Left cardiac atrium (tissue), 4 donors: ENCODE measurements around the gene INPP4B. TPM values are rescaled to one million over a fixed set of nuclear protein-coding genes. Genes with fewer than 3 reads are reported as not detected.

Experiments used
- ATAC-seq, 2 donors: fragments of 200-7000 bp; cut with Tn5 transposase; one replicate each; pipeline ENCODE4 v1.9.1; 2020; ENCODE audit warnings: mild to moderate bottlenecking in 2 of 2, moderate library complexity in 2 of 2
- DNase-seq: peaks from one replicate; pipeline ENCODE4 v3.0.0-alpha.2; 2020
- intact Hi-C, 2 donors: fragments of 100-400 bp; cut with DNase I; formaldehyde crosslinking; loops; one replicate each; pipeline versions ENCODE4 v1.14.1 to v1.15.1; 2022 to 2023
- total RNA-seq, 2 donors: library from RNA; stranded (reverse); fragmentation: NEBNext Ultra II Directional; extraction: Animal tissue kit (Norgen Biotek cat#: 25700); gene quantifications; one replicate each; pipeline ENCODE4 v1.2.1, GENCODE V29; 2021
- donor health status: DM: no; HTN: yes; CAD: no.
- donor health status: DM: no; HTN: yes; CAD: no; lungs with severe emphysema.
- donor health status: DM: yes; HTN: yes; CAD: no.
- donor health status: Dilated cardiomyopathy.

The INPP4B gene
- total RNA-seq, 2 donors from 2014 or later: 9.0 to 11.0 TPM

- intact Hi-C loops: no loop called here
- DNase-seq (no peak), ATAC-seq (no peak)
Observed at GRCh38 chr4:142563682-142564291, 282.3 kb downstream of the INPP4B start.

- no peak for DNase-seq
- no peak for ATAC-seq
- intact Hi-C loops: no loop called here
Observed at GRCh38 chr4:142559986-142560385, 286.1 kb downstream of the INPP4B start.

- intact Hi-C loops: no loop called here
- DNase-seq (no peak), ATAC-seq (no peak)
Observed at GRCh38 chr4:142558851-142559250, 287.2 kb downstream of the INPP4B start.

GRCh38 chr4:142557239-142557801, 288.8 kb downstream of the INPP4B start:
- DNase-seq: no peak
- intact Hi-C loops: no loop called here
- no peak for ATAC-seq

- intact Hi-C loops: no loop called here
- DNase-seq (no peak), ATAC-seq (no peak)
Observed at GRCh38 chr4:142556570-142557238, 289.4 kb downstream of the INPP4B start.

GRCh38 chr4:142556048-142556447, 290.1 kb downstream of the INPP4B start:
- DNase-seq (no peak), ATAC-seq (no peak)
- intact Hi-C loops: no loop called here

GRCh38 chr4:142554412-142554811, 291.7 kb downstream of the INPP4B start:
- no peak for DNase-seq
- intact Hi-C loops: no loop called here

GRCh38 chr4:142551517-142552305, 294.4 kb downstream of the INPP4B start:
- DNase-seq (no peak), ATAC-seq (no peak)
- intact Hi-C loops: no loop called here

More at GRCh38 chr4:142554412-142554811, 291.7 kb downstream of the INPP4B start:
- no peak for ATAC-seq

GRCh38 chr4:142550965-142551364, 295.1 kb downstream of the INPP4B start:
- DNase-seq (no peak), ATAC-seq (no peak)
- intact Hi-C loops: no loop called here

GRCh38 chr4:142549726-142550463, 296.2 kb downstream of the INPP4B start:
- DNase-seq (no peak), ATAC-seq (no peak)
- intact Hi-C loops: no loop called here

- ATAC-seq (no peak), DNase-seq (no peak)
- intact Hi-C loops: no loop called here
Observed at GRCh38 chr4:142549248-142549647, 296.9 kb downstream of the INPP4B start.

- intact Hi-C loops: no loop called here
- ATAC-seq: no peak
- no peak for DNase-seq
Observed at GRCh38 chr4:142548491-142548890, 297.6 kb downstream of the INPP4B start.

- intact Hi-C loops: no loop called here
- DNase-seq (no peak), ATAC-seq (no peak)
Observed at GRCh38 chr4:142547974-142548373, 298.1 kb downstream of the INPP4B start.

GRCh38 chr4:142544594-142544993, 301.5 kb downstream of the INPP4B start:
- no peak for ATAC-seq
- no peak for DNase-seq
- intact Hi-C loops: no loop called here

GRCh38 chr4:142544039-142544438, 302.1 kb downstream of the INPP4B start:
- DNase-seq: no peak
- intact Hi-C loops: no loop called here
- no peak for ATAC-seq

GRCh38 chr4:142540483-142540804, 305.7 kb downstream of the INPP4B start:
- no peak for DNase-seq
- ATAC-seq: no peak
- intact Hi-C loops: no loop called here

- DNase-seq: no peak
- intact Hi-C loops: no loop called here
- ATAC-seq: no peak
Observed at GRCh38 chr4:142539796-142540482, 306.2 kb downstream of the INPP4B start.

- no peak for DNase-seq
- intact Hi-C loops: no loop called here
- ATAC-seq: no peak
Observed at GRCh38 chr4:142535009-142535408, 311.1 kb downstream of the INPP4B start.

- DNase-seq (no peak), ATAC-seq (no peak)
- intact Hi-C loops: no loop called here
Observed at GRCh38 chr4:142532054-142532453, 314.0 kb downstream of the INPP4B start.
